ENCODE results near the gene KMT2A.
A peak's percentile ranks its signal among the peaks of the same experiment; 100 is the strongest.
"Not testable (repeated sequence)": the region's sequence is repeated elsewhere in the genome, so short reads cannot be mapped to it uniquely, and the experiment has no call there.

KMT2A gene

DNA sequence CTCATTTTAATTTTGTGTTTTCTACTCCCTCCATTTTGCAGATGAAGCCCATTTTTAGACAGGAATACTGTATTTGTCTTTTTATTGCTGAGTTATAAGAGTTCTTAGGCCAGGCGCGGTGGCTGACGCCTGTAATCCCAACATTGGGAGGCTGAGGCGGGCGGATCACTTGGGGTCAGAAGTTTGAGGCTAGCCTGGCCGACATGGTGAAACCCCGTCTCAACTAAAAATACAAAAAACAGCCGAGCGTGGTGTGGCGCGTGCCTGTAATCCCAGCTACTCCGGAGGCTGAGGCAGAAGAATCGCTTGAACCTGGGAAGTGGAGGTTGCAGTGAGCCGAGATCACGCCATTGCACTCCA is 135.4 kb downstream of the KMT2A start:
- peak overlapping the region; percentile 97 for H3K27ac ChIP-seq (ENCODE audit: low read depth, low read length)

DNA sequence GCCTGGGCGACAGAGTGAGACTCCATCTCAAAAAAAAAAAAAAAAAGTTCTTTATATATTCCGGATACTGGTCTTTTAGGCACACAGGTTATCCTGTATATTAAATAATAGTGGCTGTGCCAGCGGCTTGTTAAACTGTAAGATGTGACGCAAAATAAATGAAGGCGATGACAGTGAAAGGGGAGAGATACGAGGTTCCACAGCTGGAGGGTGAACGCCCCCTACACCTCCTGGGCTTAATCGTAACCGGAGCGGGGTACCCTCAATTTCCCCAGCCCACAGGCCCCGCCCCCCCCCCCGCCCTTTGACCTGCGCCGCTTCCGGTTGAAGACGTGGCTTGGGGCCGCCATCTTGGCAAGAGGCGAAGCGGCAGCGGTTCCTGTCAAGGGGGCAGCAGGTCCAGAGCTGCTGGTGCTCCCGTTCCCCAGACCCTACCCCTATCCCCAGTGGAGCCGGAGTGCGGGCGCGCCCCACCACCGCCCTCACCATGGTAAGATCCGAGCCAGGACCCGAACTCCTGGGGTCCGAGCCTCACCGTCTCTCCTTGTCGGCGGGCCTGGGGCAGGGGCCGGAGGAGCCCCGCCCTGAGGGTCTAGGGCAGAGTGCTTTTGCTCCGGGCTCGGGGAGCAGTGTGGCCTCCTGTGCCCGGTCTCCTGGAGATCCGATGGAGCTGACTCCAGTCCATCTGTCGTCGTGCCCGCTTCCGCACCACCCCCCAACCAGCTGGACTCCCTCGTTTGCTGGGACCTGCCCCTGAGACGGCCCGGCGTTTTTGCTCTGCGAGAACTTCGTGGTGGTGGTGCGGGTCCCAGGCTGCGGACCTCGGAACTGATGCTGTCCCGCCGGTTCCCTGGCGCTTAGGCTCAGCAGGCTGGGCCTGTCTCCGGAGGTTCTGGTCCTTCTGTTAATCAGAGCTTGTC is 136.0 kb downstream of the KMT2A start, which contains the start of gene ARCN1:
Gene ARCN1 (plus strand): TSS at position 349 of the 920 bp plus-strand sequence. CDS start 139 bp downstream, at position 488.
- H3K27ac ChIP-seq (ENCODE audit: low read depth, low read length): peak within 1 kb of the TSS; percentile 97
- no peaks in the 10 kb centered on the region for H3K36me3 ChIP-seq (ENCODE audit: control insufficient read depth in 5 of 5, insufficient read depth in 5 of 5, low read length in 5 of 5)
- H3K9ac ChIP-seq (ENCODE audit: low read length in 5 of 5): peak within 1 kb of the TSS; percentile 95 to 99 (median 99)
- H3K27me3 ChIP-seq (ENCODE audit: control insufficient read depth in 5 of 5, insufficient read depth in 4 of 5, low read length in 5 of 5): no peaks in the 10 kb centered on the region
- H3K4me3 ChIP-seq (ENCODE audit: low read depth in 1 of 5, low read length in 5 of 5): peak within 1 kb of the TSS; percentile 79 to 97 (median 96)
- H3K9me3 ChIP-seq (ENCODE audit: control insufficient read depth in 5 of 5, low read length in 5 of 5): no peaks in the 10 kb centered on the region
- H3K4me1 ChIP-seq (ENCODE audit: control insufficient read depth in 5 of 5, insufficient read depth in 5 of 5, low read length in 5 of 5): peaks cover 7 to 48% (median 44%) of the 10 kb centered on the region in 5 donors

More for the DNA sequence above, 135.4 kb downstream of the KMT2A start:
- not testable (repeated sequence) for H3K27me3 ChIP-seq (ENCODE audit: control insufficient read depth in 5 of 5, insufficient read depth in 4 of 5, low read length in 5 of 5); H3K36me3 ChIP-seq (ENCODE audit: control insufficient read depth in 5 of 5, insufficient read depth in 5 of 5, low read length in 5 of 5); H3K9me3 ChIP-seq (ENCODE audit: control insufficient read depth in 5 of 5, low read length in 5 of 5)
- Histone ChIP-seq H3K4me3 (ENCODE audit: low read depth in 1 of 5, low read length in 5 of 5) (peak overlapping the region; percentile 79 to 97 (median 96)), H3K4me1 (ENCODE audit: control insufficient read depth in 5 of 5, insufficient read depth in 5 of 5, low read length in 5 of 5) (peaks cover 7 to 41% (median 38%) of the 10 kb centered on the region in 5 donors), H3K9ac (ENCODE audit: low read length in 5 of 5) (peak overlapping the region in 4 of 5 donors; percentile 48 to 62 (median 59))

DNA sequence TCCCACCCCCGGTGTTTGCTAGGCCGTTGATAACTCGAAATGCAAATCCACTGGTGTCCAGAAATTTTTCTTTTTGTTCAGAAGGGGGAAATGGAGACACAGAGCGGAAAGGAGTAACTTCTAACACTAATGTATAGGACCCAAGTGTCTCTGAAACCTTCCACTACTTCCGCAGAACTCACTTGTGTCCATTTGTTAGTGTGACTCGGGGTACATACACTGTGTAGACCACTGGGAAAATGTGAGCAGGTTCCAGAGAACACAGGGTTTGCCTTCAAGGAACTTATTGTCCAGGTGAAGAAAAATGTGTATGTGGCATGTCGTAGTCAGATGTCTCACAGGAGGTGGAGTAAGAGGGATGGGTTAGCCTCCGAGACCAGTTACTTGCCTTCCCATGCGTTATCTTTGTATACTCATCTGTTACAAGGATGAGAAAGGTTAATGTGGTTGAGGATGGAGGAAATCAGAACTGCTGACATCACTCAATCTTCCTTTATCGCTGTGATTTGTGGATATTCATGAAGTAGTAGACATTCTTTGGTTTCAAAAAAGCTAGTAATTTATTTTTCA is 136.8 kb downstream of the KMT2A start:
- H3K9me3 ChIP-seq (ENCODE audit: control insufficient read depth in 5 of 5, low read length in 5 of 5): no peaks in the 10 kb centered on the region
- no peaks in the 10 kb centered on the region for H3K36me3 ChIP-seq (ENCODE audit: control insufficient read depth in 5 of 5, insufficient read depth in 5 of 5, low read length in 5 of 5)
- peak overlapping the region; percentile 95 to 99 (median 99) for H3K9ac ChIP-seq (ENCODE audit: low read length in 5 of 5)
- no peaks in the 10 kb centered on the region for H3K27me3 ChIP-seq (ENCODE audit: control insufficient read depth in 5 of 5, insufficient read depth in 4 of 5, low read length in 5 of 5)
- H3K4me1 ChIP-seq (ENCODE audit: control insufficient read depth in 5 of 5, insufficient read depth in 5 of 5, low read length in 5 of 5): peaks cover 7 to 51% (median 47%) of the 10 kb centered on the region in 5 donors
- peak overlapping the region; percentile 97 for H3K27ac ChIP-seq (ENCODE audit: low read depth, low read length)
- peak overlapping the region; percentile 79 to 97 (median 96) for H3K4me3 ChIP-seq (ENCODE audit: low read depth in 1 of 5, low read length in 5 of 5)

DNA sequence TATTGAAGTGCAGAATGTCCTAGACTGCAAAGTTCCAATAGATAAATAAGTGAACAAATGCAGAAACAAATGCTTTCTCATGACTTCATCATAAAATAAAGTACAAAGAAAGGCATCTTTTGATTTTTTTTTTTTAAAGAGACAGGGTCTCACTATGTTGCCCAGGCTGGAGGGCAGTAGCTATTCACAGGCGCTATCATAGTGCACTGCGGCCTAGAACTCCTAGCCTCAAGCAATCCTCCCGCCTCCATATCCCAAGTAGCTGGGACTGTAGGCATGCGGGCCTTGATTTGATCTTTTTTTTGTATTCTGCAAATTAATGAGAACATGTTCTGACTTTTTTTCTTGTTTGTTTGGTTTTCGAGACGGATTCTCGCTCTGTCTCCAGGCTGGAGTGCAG is 138.3 kb downstream of the KMT2A start:
- Histone ChIP-seq H3K4me3 (ENCODE audit: low read depth in 1 of 5, low read length in 5 of 5) (peak overlapping the region in 4 of 5 donors; percentile 10 to 79 (median 43)), H3K27ac (ENCODE audit: low read depth, low read length) (no peak overlapping the region), H3K9ac (ENCODE audit: low read length in 5 of 5) (peak overlapping the region in 1 of 5 donors; percentile 99), H3K9me3 (ENCODE audit: control insufficient read depth in 5 of 5, low read length in 5 of 5) (no peaks in the 10 kb centered on the region), H3K36me3 (ENCODE audit: control insufficient read depth in 5 of 5, insufficient read depth in 5 of 5, low read length in 5 of 5) (no peaks in the 10 kb centered on the region), H3K27me3 (ENCODE audit: control insufficient read depth in 5 of 5, insufficient read depth in 4 of 5, low read length in 5 of 5) (no peaks in the 10 kb centered on the region), H3K4me1 (ENCODE audit: control insufficient read depth in 5 of 5, insufficient read depth in 5 of 5, low read length in 5 of 5) (peaks cover 7 to 55% (median 49%) of the 10 kb centered on the region in 5 donors)

Measured in subcutaneous abdominal adipose tissue (tissue), 5 donors.